Hematopoietic multipotent progenitor cell treated with erythropoietin and hydrocortisone succinate and interleukin-3 and kit ligand, for 6 days (in vitro differentiated cells): Measurements from ENCODE around the gene FADS2.
"Not testable (repeated sequence)": the region's sequence is repeated elsewhere in the genome, so short reads cannot be mapped to it uniquely, and the experiment has no call there.

Experiments used
- DNase-seq: peaks from one replicate; pipeline ENCODE4 v3.0.0-alpha.2; 2015

FADS2 gene

GRCh38 chr11:61869708-61870451 lies 41.8 kb downstream of the FADS2 start:
- peak; percentile 97 for DNase-seq

- DNase-seq, result peak; percentile 51
Observed at GRCh38 chr11:61870541-61871031, 42.5 kb downstream of the FADS2 start.

- DNase-seq, result peak; percentile 92
Observed at GRCh38 chr11:61871158-61871597, 43.1 kb downstream of the FADS2 start.

- DNase-seq, result no peak
Observed at GRCh38 chr11:61872935-61873565, 45.0 kb downstream of the FADS2 start.

- DNase-seq, result no peak
Observed at GRCh38 chr11:61873588-61874376, 45.7 kb downstream of the FADS2 start.

- no peak for DNase-seq
Observed at GRCh38 chr11:61874377-61874809, 46.3 kb downstream of the FADS2 start.

GRCh38 chr11:61874853-61875252 lies 46.8 kb downstream of the FADS2 start:
- DNase-seq, result no peak

GRCh38 chr11:61875698-61876097 lies 47.6 kb downstream of the FADS2 start:
- no peak for DNase-seq

- DNase-seq, result no peak
Observed at GRCh38 chr11:61879152-61879551, 51.1 kb downstream of the FADS2 start.

- no peak for DNase-seq
Observed at GRCh38 chr11:61880031-61880430, 51.9 kb downstream of the FADS2 start.

GRCh38 chr11:61880454-61880853 lies 52.4 kb downstream of the FADS2 start:
- no peak for DNase-seq

GRCh38 chr11:61881397-61881796 lies 53.3 kb downstream of the FADS2 start:
- DNase-seq, result no peak

- DNase-seq, result not testable (repeated sequence)
Observed at GRCh38 chr11:61882267-61882666, 54.2 kb downstream of the FADS2 start.

GRCh38 chr11:61882879-61883278 lies 54.8 kb downstream of the FADS2 start:
- no peak for DNase-seq

- no peak for DNase-seq
Observed at GRCh38 chr11:61883327-61883726, 55.2 kb downstream of the FADS2 start.

GRCh38 chr11:61883947-61884346 lies 55.8 kb downstream of the FADS2 start:
- no peak for DNase-seq

- DNase-seq, result peak; percentile 53
Observed at GRCh38 chr11:61885166-61885778, 57.2 kb downstream of the FADS2 start.

- DNase-seq, result no peak
Observed at GRCh38 chr11:61885784-61886580, 57.9 kb downstream of the FADS2 start.

GRCh38 chr11:61886643-61887042 lies 58.5 kb downstream of the FADS2 start:
- no peak for DNase-seq

- no peak for DNase-seq
Observed at GRCh38 chr11:61887839-61888494, 59.9 kb downstream of the FADS2 start.

GRCh38 chr11:61888590-61888989 lies 60.5 kb downstream of the FADS2 start:
- no peak for DNase-seq

GRCh38 chr11:61889831-61890230 lies 61.7 kb downstream of the FADS2 start:
- no peak for DNase-seq
